WTC11 (cell line): ENCODE data around the gene FOXE1. TPM values are rescaled to one million over a fixed set of nuclear protein-coding genes. Genes with fewer than 3 reads are reported as not detected.

Experiments
- ATAC-seq: fragments of 200-7000 bp; cut with Tn5 transposase; 2 replicates; pipeline ENCODE4 v1.10.0; 2021; ENCODE audit warnings: mild to moderate bottlenecking, moderate library complexity
- CTCF ChIA-PET: fragments of 300-600 bp; sonication (Branson Sonifier 250); formaldehyde crosslinking; loops from one replicate; lab custom pipeline; 2021; ENCODE audit warnings: antibody characterized with exemption; lab: Charles Lee
- POLR2A ChIA-PET: fragments of 350-600 bp; sonication (Branson Sonifier 250); formaldehyde crosslinking; loops from one replicate; lab custom pipeline; 2021; ENCODE audit warnings: antibody characterized with exemption; lab: Charles Lee
- DNase-seq: peaks from one replicate; pipeline ENCODE4 v3.0.0; 2021; ENCODE audit warnings: low spot score
- H3K27ac Mint-ChIP-seq: 2 replicates; pipeline ENCODE4 v1.8.0; 2021; ENCODE audit warnings: mixed read lengths
- H3K27me3 Mint-ChIP-seq: 2 replicates; pipeline ENCODE4 v1.8.0; 2021; ENCODE audit warnings: low read depth, mild to moderate bottlenecking, moderate library complexity, mixed read lengths
- H3K36me3 Mint-ChIP-seq: 2 replicates; pipeline ENCODE4 v1.8.0; 2021; ENCODE audit warnings: mixed read lengths
- H3K4me1 Mint-ChIP-seq: 2 replicates; pipeline ENCODE4 v1.8.0; 2022; ENCODE audit warnings: mixed read lengths
- H3K4me3 Mint-ChIP-seq: 2 replicates; pipeline ENCODE4 v1.8.0; 2021; ENCODE audit warnings: mild to moderate bottlenecking, moderate library complexity, mixed read lengths
- H3K9me3 Mint-ChIP-seq: 2 replicates; pipeline ENCODE4 v1.8.0; 2021; ENCODE audit warnings: mixed read lengths
- CREM ChIP-seq: sonication (generic); formaldehyde crosslinking; IDR thresholded peaks from 2 replicates; pipeline ENCODE4 v1.8.1; 2022; ENCODE audit warnings: mild to moderate bottlenecking, missing genetic modification reagents, moderate library complexity
- EMX1 ChIP-seq: fragments of 250-450 bp; sonication (Bioruptor Pico); IDR thresholded peaks from 2 replicates; pipeline ENCODE4 v1.8.0; 2021; ENCODE audit warnings: mild to moderate bottlenecking
- ETV6 ChIP-seq: sonication (generic); formaldehyde crosslinking; IDR thresholded peaks from 2 replicates; pipeline ENCODE4 v1.8.1; 2022; ENCODE audit warnings: mild to moderate bottlenecking, missing genetic modification reagents
- GRHL2 ChIP-seq: fragments of 250-450 bp; sonication (Bioruptor Pico); IDR thresholded peaks from 2 replicates; pipeline ENCODE4 v1.8.0; 2022; ENCODE audit warnings: mild to moderate bottlenecking, moderate library complexity; ENCODE audit not compliant: insufficient replicate concordance, severe bottlenecking
- MXD4 ChIP-seq: fragments of 250-450 bp; sonication (Bioruptor Pico); IDR thresholded peaks from 2 replicates; pipeline ENCODE4 v1.8.0; 2021; ENCODE audit warnings: mild to moderate bottlenecking, moderate library complexity, borderline replicate concordance
- MYBL2 ChIP-seq: sonication (generic); formaldehyde crosslinking; IDR thresholded peaks from 2 replicates; pipeline ENCODE4 v1.8.1; 2023; ENCODE audit warnings: mild to moderate bottlenecking, moderate library complexity, missing genetic modification reagents
- NFATC4 ChIP-seq: fragments of 250-450 bp; sonication (Bioruptor Pico); IDR thresholded peaks from 2 replicates; pipeline ENCODE4 v1.9.0; 2021; ENCODE audit warnings: mild to moderate bottlenecking
- NR1H2 ChIP-seq: sonication (generic); formaldehyde crosslinking; IDR thresholded peaks from 2 replicates; pipeline ENCODE4 v1.9.0; 2021; ENCODE audit warnings: mild to moderate bottlenecking, moderate library complexity, missing genetic modification reagents
- NR2C2 ChIP-seq: sonication (generic); formaldehyde crosslinking; IDR thresholded peaks from 2 replicates; pipeline ENCODE4 v1.8.0; 2022; ENCODE audit warnings: mild to moderate bottlenecking, missing genetic modification reagents
- RELA ChIP-seq: sonication (generic); formaldehyde crosslinking; IDR thresholded peaks from 2 replicates; pipeline ENCODE4 v1.8.1; 2022; ENCODE audit warnings: missing genetic modification reagents, mild to moderate bottlenecking, borderline replicate concordance
- SOX15 ChIP-seq: fragments of 250-450 bp; sonication (Bioruptor Pico); IDR thresholded peaks from 2 replicates; pipeline ENCODE4 v1.9.0; 2021; ENCODE audit warnings: mild to moderate bottlenecking
- ZNF317 ChIP-seq: sonication (generic); formaldehyde crosslinking; IDR thresholded peaks from 2 replicates; pipeline ENCODE4 v1.8.1; 2023; ENCODE audit warnings: low read depth, mild to moderate bottlenecking, moderate library complexity, missing genetic modification reagents, borderline replicate concordance
- total RNA-seq: library from RNA; stranded (reverse); gene quantifications from 3 replicates; pipeline ENCODE4 v1.2.3, GENCODE V29; 2021
- TF ChIP-seq, protein P1 (sequence below): sonication (generic); formaldehyde crosslinking; IDR thresholded peaks from 2 replicates; pipeline ENCODE4 v1.8.1; 2023; ENCODE audit warnings: mild to moderate bottlenecking, missing genetic modification reagents, moderate library complexity
- TF ChIP-seq, protein P2 (sequence below): sonication (generic); formaldehyde crosslinking; IDR thresholded peaks from 2 replicates; pipeline ENCODE4 v1.8.0; 2023; ENCODE audit warnings: missing genetic modification reagents
- TF ChIP-seq, protein P3 (sequence below): sonication (generic); formaldehyde crosslinking; IDR thresholded peaks from 2 replicates; pipeline ENCODE4 v1.8.1; 2023; ENCODE audit warnings: mild to moderate bottlenecking, missing genetic modification reagents
- TF ChIP-seq, protein P4 (sequence below): sonication (generic); formaldehyde crosslinking; IDR thresholded peaks from 2 replicates; pipeline ENCODE4 v1.8.1; 2022; ENCODE audit warnings: mild to moderate bottlenecking, moderate library complexity, missing genetic modification reagents
- TF ChIP-seq, protein P5 (sequence below): sonication (generic); formaldehyde crosslinking; IDR thresholded peaks from 2 replicates; pipeline ENCODE4 v1.8.0; 2022; ENCODE audit warnings: missing genetic modification reagents
- TF ChIP-seq, protein P6 (sequence below): fragments of 250-450 bp; sonication (Bioruptor Pico); IDR thresholded peaks from 2 replicates; pipeline ENCODE4 v1.9.0; 2021; ENCODE audit warnings: mild to moderate bottlenecking
- TF ChIP-seq, protein P7 (sequence below): sonication (generic); formaldehyde crosslinking; IDR thresholded peaks from 2 replicates; pipeline ENCODE4 v1.8.1; 2023; ENCODE audit warnings: mild to moderate bottlenecking, missing genetic modification reagents

The FOXE1 gene
- total RNA-seq, 1 experiment from 2014 or later: 0.09 TPM

DNA sequence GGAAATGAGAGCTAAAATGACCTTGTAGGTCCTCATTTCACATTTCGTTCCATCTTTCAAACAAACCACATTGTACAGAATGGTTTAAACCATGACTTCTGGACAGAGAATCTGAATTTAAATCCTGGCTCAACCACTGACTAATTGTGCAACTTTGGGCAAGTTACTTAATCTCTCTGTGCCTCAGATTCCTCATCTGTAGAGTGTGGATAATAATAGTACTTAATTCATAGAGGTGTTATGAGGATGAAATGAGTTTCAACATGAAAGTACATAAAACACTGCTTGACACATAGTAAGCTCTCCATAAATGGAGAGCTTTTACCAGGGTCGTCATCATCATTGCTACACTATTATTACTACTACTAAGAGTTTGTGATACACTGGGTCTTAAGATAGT lies 46.3 kb upstream of the FOXE1 start:
- TF ChIP-seq GRHL2 (CRISPR knock-in tag) (no peak), CREM (CRISPR knock-in tag) (no peak), NR2C2 (no peak), NFATC4 (CRISPR knock-in tag) (no peak), ZNF317 (CRISPR knock-in tag) (no peak), ETV6 (CRISPR knock-in tag) (no peak)
- TF ChIP-seq, protein P1, sequence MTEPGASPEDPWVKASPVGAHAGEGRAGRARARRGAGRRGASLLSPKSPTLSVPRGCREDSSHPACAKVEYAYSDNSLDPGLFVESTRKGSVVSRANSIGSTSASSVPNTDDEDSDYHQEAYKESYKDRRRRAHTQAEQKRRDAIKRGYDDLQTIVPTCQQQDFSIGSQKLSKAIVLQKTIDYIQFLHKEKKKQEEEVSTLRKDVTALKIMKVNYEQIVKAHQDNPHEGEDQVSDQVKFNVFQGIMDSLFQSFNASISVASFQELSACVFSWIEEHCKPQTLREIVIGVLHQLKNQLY (CRISPR knock-in tag): no peak
- TF ChIP-seq, protein P2, sequence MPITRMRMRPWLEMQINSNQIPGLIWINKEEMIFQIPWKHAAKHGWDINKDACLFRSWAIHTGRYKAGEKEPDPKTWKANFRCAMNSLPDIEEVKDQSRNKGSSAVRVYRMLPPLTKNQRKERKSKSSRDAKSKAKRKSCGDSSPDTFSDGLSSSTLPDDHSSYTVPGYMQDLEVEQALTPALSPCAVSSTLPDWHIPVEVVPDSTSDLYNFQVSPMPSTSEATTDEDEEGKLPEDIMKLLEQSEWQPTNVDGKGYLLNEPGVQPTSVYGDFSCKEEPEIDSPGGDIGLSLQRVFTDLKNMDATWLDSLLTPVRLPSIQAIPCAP (CRISPR knock-in tag): no peak
- TF ChIP-seq, protein P3, sequence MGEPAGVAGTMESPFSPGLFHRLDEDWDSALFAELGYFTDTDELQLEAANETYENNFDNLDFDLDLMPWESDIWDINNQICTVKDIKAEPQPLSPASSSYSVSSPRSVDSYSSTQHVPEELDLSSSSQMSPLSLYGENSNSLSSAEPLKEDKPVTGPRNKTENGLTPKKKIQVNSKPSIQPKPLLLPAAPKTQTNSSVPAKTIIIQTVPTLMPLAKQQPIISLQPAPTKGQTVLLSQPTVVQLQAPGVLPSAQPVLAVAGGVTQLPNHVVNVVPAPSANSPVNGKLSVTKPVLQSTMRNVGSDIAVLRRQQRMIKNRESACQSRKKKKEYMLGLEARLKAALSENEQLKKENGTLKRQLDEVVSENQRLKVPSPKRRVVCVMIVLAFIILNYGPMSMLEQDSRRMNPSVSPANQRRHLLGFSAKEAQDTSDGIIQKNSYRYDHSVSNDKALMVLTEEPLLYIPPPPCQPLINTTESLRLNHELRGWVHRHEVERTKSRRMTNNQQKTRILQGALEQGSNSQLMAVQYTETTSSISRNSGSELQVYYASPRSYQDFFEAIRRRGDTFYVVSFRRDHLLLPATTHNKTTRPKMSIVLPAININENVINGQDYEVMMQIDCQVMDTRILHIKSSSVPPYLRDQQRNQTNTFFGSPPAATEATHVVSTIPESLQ: no peak
- ChIA-PET CTCF (no interaction called here), POLR2A (no interaction called here)
- Mint-ChIP-seq H3K4me3 (no peak overlapping the region), H3K9me3 (no peaks in the 10 kb centered on the region), H3K27me3 (peaks cover 79% of the 10 kb centered on the region), H3K27ac (no peak overlapping the region), H3K4me1 (peaks cover 31% of the 10 kb centered on the region), H3K36me3 (no peaks in the 10 kb centered on the region)
- DNase-seq: no peak
- no peak for ATAC-seq

DNA sequence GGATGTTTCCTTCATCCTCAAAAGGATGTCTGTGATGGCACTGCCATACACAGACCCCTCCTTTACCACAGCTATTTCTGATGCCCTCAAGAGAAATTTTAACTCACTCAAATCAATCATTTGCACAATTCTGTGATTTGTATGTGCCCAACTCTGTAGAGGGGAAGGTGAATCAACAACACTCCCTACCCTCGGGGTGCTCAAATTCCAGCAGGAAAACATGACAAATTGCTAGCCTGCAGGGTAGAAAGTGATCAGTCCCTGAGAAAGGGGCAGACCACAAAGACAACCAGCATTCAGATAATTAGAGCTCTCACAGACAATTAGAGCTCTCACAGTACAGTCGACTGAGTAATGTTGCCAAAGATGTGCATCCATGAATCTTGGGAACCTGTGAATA lies 45.3 kb upstream of the FOXE1 start:
- POLR2A ChIA-PET: no interaction called here
- H3K27ac Mint-ChIP-seq: no peak overlapping the region
- peaks cover 74% of the 10 kb centered on the region for H3K27me3 Mint-ChIP-seq
- no peak for DNase-seq
- no peaks in the 10 kb centered on the region for H3K36me3 Mint-ChIP-seq
- CTCF ChIA-PET: no interaction called here
- H3K4me3 Mint-ChIP-seq: no peak overlapping the region
- H3K9me3 Mint-ChIP-seq: no peaks in the 10 kb centered on the region
- peaks cover 31% of the 10 kb centered on the region for H3K4me1 Mint-ChIP-seq
- ATAC-seq: no peak
- TF ChIP-seq MXD4 (CRISPR knock-in tag) (no peak), NR1H2 (CRISPR knock-in tag) (no peak), MYBL2 (CRISPR knock-in tag) (no peak), EMX1 (CRISPR knock-in tag) (no peak), RELA (CRISPR knock-in tag) (no peak), SOX15 (CRISPR knock-in tag) (no peak)
- TF ChIP-seq, protein P4, sequence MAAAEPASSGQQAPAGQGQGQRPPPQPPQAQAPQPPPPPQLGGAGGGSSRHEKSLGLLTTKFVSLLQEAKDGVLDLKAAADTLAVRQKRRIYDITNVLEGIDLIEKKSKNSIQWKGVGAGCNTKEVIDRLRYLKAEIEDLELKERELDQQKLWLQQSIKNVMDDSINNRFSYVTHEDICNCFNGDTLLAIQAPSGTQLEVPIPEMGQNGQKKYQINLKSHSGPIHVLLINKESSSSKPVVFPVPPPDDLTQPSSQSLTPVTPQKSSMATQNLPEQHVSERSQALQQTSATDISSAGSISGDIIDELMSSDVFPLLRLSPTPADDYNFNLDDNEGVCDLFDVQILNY (CRISPR knock-in tag): no peak
- TF ChIP-seq, protein P3: no peak
- TF ChIP-seq, protein P5, sequence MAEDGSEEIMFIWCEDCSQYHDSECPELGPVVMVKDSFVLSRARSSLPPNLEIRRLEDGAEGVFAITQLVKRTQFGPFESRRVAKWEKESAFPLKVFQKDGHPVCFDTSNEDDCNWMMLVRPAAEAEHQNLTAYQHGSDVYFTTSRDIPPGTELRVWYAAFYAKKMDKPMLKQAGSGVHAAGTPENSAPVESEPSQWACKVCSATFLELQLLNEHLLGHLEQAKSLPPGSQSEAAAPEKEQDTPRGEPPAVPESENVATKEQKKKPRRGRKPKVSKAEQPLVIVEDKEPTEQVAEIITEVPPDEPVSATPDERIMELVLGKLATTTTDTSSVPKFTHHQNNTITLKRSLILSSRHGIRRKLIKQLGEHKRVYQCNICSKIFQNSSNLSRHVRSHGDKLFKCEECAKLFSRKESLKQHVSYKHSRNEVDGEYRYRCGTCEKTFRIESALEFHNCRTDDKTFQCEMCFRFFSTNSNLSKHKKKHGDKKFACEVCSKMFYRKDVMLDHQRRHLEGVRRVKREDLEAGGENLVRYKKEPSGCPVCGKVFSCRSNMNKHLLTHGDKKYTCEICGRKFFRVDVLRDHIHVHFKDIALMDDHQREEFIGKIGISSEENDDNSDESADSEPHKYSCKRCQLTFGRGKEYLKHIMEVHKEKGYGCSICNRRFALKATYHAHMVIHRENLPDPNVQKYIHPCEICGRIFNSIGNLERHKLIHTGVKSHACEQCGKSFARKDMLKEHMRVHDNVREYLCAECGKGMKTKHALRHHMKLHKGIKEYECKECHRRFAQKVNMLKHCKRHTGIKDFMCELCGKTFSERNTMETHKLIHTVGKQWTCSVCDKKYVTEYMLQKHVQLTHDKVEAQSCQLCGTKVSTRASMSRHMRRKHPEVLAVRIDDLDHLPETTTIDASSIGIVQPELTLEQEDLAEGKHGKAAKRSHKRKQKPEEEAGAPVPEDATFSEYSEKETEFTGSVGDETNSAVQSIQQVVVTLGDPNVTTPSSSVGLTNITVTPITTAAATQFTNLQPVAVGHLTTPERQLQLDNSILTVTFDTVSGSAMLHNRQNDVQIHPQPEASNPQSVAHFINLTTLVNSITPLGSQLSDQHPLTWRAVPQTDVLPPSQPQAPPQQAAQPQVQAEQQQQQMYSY: no peak
- TF ChIP-seq, protein P6, sequence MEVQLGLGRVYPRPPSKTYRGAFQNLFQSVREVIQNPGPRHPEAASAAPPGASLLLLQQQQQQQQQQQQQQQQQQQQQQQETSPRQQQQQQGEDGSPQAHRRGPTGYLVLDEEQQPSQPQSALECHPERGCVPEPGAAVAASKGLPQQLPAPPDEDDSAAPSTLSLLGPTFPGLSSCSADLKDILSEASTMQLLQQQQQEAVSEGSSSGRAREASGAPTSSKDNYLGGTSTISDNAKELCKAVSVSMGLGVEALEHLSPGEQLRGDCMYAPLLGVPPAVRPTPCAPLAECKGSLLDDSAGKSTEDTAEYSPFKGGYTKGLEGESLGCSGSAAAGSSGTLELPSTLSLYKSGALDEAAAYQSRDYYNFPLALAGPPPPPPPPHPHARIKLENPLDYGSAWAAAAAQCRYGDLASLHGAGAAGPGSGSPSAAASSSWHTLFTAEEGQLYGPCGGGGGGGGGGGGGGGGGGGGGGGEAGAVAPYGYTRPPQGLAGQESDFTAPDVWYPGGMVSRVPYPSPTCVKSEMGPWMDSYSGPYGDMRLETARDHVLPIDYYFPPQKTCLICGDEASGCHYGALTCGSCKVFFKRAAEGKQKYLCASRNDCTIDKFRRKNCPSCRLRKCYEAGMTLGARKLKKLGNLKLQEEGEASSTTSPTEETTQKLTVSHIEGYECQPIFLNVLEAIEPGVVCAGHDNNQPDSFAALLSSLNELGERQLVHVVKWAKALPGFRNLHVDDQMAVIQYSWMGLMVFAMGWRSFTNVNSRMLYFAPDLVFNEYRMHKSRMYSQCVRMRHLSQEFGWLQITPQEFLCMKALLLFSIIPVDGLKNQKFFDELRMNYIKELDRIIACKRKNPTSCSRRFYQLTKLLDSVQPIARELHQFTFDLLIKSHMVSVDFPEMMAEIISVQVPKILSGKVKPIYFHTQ (CRISPR knock-in tag): no peak
- TF ChIP-seq, protein P7, sequence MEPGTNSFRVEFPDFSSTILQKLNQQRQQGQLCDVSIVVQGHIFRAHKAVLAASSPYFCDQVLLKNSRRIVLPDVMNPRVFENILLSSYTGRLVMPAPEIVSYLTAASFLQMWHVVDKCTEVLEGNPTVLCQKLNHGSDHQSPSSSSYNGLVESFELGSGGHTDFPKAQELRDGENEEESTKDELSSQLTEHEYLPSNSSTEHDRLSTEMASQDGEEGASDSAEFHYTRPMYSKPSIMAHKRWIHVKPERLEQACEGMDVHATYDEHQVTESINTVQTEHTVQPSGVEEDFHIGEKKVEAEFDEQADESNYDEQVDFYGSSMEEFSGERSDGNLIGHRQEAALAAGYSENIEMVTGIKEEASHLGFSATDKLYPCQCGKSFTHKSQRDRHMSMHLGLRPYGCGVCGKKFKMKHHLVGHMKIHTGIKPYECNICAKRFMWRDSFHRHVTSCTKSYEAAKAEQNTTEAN (CRISPR knock-in tag): no peak
